OCI-LY7 (cell line): ENCODE results near the gene SERPINB10. TPM values are rescaled to one million over a fixed set of nuclear protein-coding genes. Genes with fewer than 3 reads are reported as not detected.

Source experiments
- BruUV-seq: library from RNA; stranded (reverse); fragments of 400-500 nt; replicated peaks from 2 replicates; lab custom pipeline; 2021; lab: Mats Ljungman, UMichigan
- CTCF ChIA-PET: fragments of 300-600 bp; sonication (Branson Sonifier 250); formaldehyde crosslinking; loops from one replicate; lab custom pipeline; 2022; ENCODE audit warnings: antibody characterized with exemption; ENCODE audit not compliant: unreplicated experiment; lab: Charles Lee
- POLR2A ChIA-PET: fragments of 300-600 bp; sonication (Branson Sonifier 250); formaldehyde crosslinking; loops from one replicate; lab custom pipeline; 2022; ENCODE audit warnings: antibody characterized with exemption; lab: Charles Lee
- DNase-seq: peaks from one replicate; pipeline ENCODE4 v3.0.0-alpha.2; 2015; ENCODE audit warnings: low spot score
- H2AFZ ChIP-seq: fragments of 200-600 bp; sonication (generic), shearing (Covaris generic); 2 replicates; pipeline ENCODE4 v1.6.1; 2014; ENCODE audit warnings: mild to moderate bottlenecking, antibody characterized with exemption, low read length, moderate library complexity
- H3K27ac ChIP-seq: fragments of 200-600 bp; sonication (generic); 2 replicates; pipeline ENCODE4 v1.5.1; 2014; ENCODE audit warnings: mixed run types, low read depth, mild to moderate bottlenecking, moderate library complexity, low read length, inconsistent platforms; ENCODE audit not compliant: poor library complexity, severe bottlenecking
- H3K36me3 ChIP-seq: fragments of 200-600 bp; sonication (generic); 2 replicates; pipeline ENCODE4 v1.6.1; 2014; ENCODE audit warnings: mild to moderate bottlenecking, antibody characterized with exemption, low read length, moderate library complexity, mixed read lengths; ENCODE audit not compliant: insufficient read depth
- H3K4me1 ChIP-seq: fragments of 200-600 bp; sonication (generic); 2 replicates; pipeline ENCODE4 v1.5.1; 2014; ENCODE audit warnings: mild to moderate bottlenecking, low read length; ENCODE audit not compliant: insufficient read depth, poor library complexity, severe bottlenecking
- H3K4me2 ChIP-seq: fragments of 200-600 bp; sonication (generic); 2 replicates; pipeline ENCODE4 v1.6.1; 2014; ENCODE audit warnings: mild to moderate bottlenecking, low read length
- H3K4me3 ChIP-seq: fragments of 200-600 bp; sonication (generic); 2 replicates; pipeline ENCODE4 v1.5.1; 2014; ENCODE audit warnings: mild to moderate bottlenecking, low read depth, low read length; ENCODE audit not compliant: poor library complexity, severe bottlenecking
- H3K79me2 ChIP-seq: fragments of 200-600 bp; sonication (generic); 2 replicates; pipeline ENCODE4 v1.6.1; 2016; ENCODE audit warnings: low read depth, mild to moderate bottlenecking, low read length, moderate library complexity, mixed read lengths; ENCODE audit not compliant: insufficient read depth
- H3K9me2 ChIP-seq: fragments of 200-600 bp; sonication (generic); 2 replicates; pipeline ENCODE4 v1.6.1; 2016; ENCODE audit warnings: mild to moderate bottlenecking, low read length, mixed read lengths; ENCODE audit not compliant: insufficient read depth
- H3K9me3 ChIP-seq: fragments of 200-600 bp; sonication (generic); 2 replicates; pipeline ENCODE4 v1.6.1; 2014; ENCODE audit warnings: mild to moderate bottlenecking, mixed run types, low read length, mixed read lengths
- H4K20me1 ChIP-seq: fragments of 200-600 bp; sonication (generic); 2 replicates; pipeline ENCODE4 v1.6.1; 2014; ENCODE audit warnings: mild to moderate bottlenecking, antibody characterized with exemption, low read length, moderate library complexity, mixed read lengths; ENCODE audit not compliant: insufficient read depth
- CTCF ChIP-seq: fragments of 200-600 bp; sonication (generic); conservative IDR thresholded peaks from 2 replicates; pipeline ENCODE4 v1.5.1; 2014; ENCODE audit warnings: mild to moderate bottlenecking, antibody characterized with exemption, low read length, moderate library complexity, mixed read lengths
- EZH2phosphoT487 ChIP-seq: fragments of 200-600 bp; sonication (generic); IDR thresholded peaks from 2 replicates; pipeline ENCODE4 v1.6.1; 2018; ENCODE audit warnings: low read depth, borderline replicate concordance, mild to moderate bottlenecking, mixed run types, antibody characterized with exemption, low read length, moderate library complexity, mixed read lengths
- intact Hi-C: fragments of 100-400 bp; cut with micrococcal nuclease; formaldehyde crosslinking; loops from one replicate; pipeline ENCODE4 v1.10.0; 2022; ENCODE audit not compliant: unreplicated experiment
- total RNA-seq, 2 experiments: library from RNA; depleted of rRNA in 1 of 2; stranded (reverse); fragments of >200 nt in 1 of 2; shearing (Covaris generic) in 1 of 2; gene quantifications; 2 replicates each; pipeline ENCODE4 v1.2.3, GENCODE V29; 2014 to 2022

The SERPINB10 gene
- total RNA-seq, 2 experiments from 2014 or later = not detected

GRCh38 chr18:63982361-63982760 is 74.6 kb downstream of the SERPINB10 start:
- Histone ChIP-seq H3K4me1 (no peaks in the 10 kb centered on the region), H3K4me2 (no peak overlapping the region), H3K79me2 (no peaks in the 10 kb centered on the region), H2AFZ (no peak overlapping the region), H3K27ac (no peak overlapping the region), H3K36me3 (no peaks in the 10 kb centered on the region), H3K4me3 (no peak overlapping the region), H3K9me2 (no peaks in the 10 kb centered on the region), H3K9me3 (no peaks in the 10 kb centered on the region), H4K20me1 (no peaks in the 10 kb centered on the region)
- intact Hi-C loops = no loop called here
- DNase-seq = no peak
- ChIA-PET CTCF (no interaction called here), POLR2A (interaction anchor here (0.7 kb wide), 1 partner anchor 86 kb away, joined by 3 read pairs; no protein-coding TSS in a partner anchor)
- TF ChIP-seq CTCF (no peak), EZH2phosphoT487 (no peak)
- no TSS peak for BruUV-seq

Other genes starting within 250 kb of the SERPINB10 start
- not detected in 2 replicates for gene SERPINB3, start 246.1 kb upstream of the SERPINB10 start, total RNA-seq (2014; rRNA removed; shearing (Covaris generic))
- not detected in 2 replicates for gene SERPINB3, start 246.1 kb upstream of the SERPINB10 start, total RNA-seq (2022)
- not detected in 2 replicates for gene SERPINB11, start 205.0 kb upstream of the SERPINB10 start, total RNA-seq (2014; rRNA removed; shearing (Covaris generic))
- gene SERPINB11, start 205.0 kb upstream of the SERPINB10 start, total RNA-seq (2022) = not detected in 2 replicates
- not detected in 2 replicates for gene SERPINB7, start 132.5 kb upstream of the SERPINB10 start, total RNA-seq (2014; rRNA removed; shearing (Covaris generic))
- gene SERPINB7, start 132.5 kb upstream of the SERPINB10 start, total RNA-seq (2022) = not detected in 2 replicates
- not detected in 2 replicates for gene SERPINB2, start 20.3 kb upstream of the SERPINB10 start, total RNA-seq (2014; rRNA removed; shearing (Covaris generic))
- gene SERPINB2, start 20.3 kb upstream of the SERPINB10 start, total RNA-seq (2022) = not detected in 2 replicates
- not detected in 2 replicates for gene HMSD, start 41.3 kb downstream of the SERPINB10 start, total RNA-seq (2014; rRNA removed; shearing (Covaris generic))
- not detected in 2 replicates for gene HMSD, start 41.3 kb downstream of the SERPINB10 start, total RNA-seq (2022)
- gene SERPINB8, start 62.1 kb downstream of the SERPINB10 start, total RNA-seq (2014; rRNA removed; shearing (Covaris generic)) = 1.3 and 1.5 TPM in 2 replicates
- 2.0 and 2.5 TPM in 2 replicates for gene SERPINB8, start 62.1 kb downstream of the SERPINB10 start, total RNA-seq (2022)
- gene LINC00305, start 241.1 kb downstream of the SERPINB10 start, total RNA-seq (2014; rRNA removed; shearing (Covaris generic)) = not detected in 2 replicates
- gene LINC00305, start 241.1 kb downstream of the SERPINB10 start, total RNA-seq (2022) = not detected in 2 replicates